NCI-H774 (cell line): ENCODE results near the gene GRK1.
A peak's percentile ranks its signal among the peaks of the same experiment; 100 is the strongest.

Source experiments
- DNase-seq: peaks from one replicate; lab custom pipeline; 2025; lab: John Stamatoyannopoulos, UW

GRK1 gene

GRCh38 chr13:113632706-113633484, 34.1 kb upstream of the GRK1 start:
- no peak for DNase-seq

DNA sequence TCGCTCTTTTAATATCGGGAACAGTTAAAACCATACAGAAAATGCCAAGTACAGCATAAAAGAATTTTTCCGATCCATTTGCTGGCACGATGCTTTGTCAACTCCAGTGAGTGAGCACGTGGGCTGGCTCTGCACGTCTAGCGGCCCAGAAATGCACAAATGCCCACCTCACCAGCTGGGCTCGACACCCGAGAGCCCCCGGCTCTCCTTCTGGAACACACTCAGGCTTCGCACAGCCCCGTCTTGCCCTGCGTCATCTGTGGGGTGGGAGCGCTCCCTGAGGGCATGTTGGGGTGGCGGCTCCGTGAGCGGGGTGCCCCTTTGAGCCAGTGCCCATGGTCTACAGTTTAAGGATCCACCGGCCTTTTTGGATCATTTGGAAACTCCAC, 33.5 kb upstream of the GRK1 start:
- DNase-seq, result no peak

GRCh38 chr13:113634279-113635047, 32.6 kb upstream of the GRK1 start:
- no peak for DNase-seq

GRCh38 chr13:113635048-113635420, 32.0 kb upstream of the GRK1 start:
- no peak for DNase-seq

DNA sequence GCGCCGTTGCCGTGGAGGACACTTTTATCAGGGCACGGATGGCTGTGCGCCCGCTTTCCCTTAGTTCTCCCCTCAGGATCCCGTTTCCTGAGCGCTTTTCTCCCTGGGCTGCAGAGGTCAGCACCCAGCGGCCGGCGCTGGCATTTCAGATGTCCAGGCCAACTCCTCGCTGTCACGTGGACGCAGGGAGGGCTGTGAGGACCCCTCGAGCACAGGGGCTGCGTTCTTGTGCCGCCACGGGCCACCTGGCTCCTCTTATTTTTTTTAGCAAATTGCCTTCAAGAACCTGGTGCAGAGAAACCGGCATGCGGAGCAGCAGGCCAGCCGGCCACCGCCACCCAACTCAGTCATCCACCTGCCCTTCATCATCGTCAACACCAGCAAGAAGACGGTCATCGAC, 31.3 kb upstream of the GRK1 start:
- no peak for DNase-seq

DNA sequence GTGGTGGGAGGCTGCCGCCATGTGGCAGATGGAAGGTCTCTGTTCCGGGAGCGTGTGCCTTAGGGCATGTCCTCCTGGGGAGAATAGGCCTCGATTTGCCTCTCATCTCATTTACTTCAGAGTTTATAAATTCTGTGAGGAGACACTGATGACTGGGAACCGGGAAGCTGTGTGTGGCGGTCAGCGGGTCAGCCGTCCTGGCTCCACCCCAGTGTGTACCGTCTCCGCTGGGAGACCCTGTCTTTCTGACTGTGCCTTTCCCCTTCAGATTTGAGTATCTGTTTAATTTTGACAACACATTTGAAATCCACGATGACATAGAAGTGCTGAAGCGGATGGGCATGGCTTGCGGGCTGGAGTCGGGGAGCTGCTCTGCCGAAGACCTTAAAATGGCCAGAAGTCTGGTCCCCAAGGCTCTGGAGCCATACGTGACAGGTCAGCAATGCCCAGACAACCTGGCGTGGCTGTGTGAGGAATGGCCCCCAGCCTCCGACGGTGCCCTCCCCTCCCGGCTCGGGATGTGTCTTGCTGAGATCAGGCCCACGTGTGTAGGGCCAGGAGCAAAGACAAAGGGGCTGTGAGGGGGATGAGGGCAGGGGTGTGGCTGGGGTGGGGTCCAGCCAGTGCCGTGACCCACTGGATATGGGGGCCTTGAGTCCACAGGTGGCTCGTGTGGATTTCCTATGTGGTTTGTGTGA, 30.6 kb upstream of the GRK1 start:
- DNase-seq, result no peak

DNA sequence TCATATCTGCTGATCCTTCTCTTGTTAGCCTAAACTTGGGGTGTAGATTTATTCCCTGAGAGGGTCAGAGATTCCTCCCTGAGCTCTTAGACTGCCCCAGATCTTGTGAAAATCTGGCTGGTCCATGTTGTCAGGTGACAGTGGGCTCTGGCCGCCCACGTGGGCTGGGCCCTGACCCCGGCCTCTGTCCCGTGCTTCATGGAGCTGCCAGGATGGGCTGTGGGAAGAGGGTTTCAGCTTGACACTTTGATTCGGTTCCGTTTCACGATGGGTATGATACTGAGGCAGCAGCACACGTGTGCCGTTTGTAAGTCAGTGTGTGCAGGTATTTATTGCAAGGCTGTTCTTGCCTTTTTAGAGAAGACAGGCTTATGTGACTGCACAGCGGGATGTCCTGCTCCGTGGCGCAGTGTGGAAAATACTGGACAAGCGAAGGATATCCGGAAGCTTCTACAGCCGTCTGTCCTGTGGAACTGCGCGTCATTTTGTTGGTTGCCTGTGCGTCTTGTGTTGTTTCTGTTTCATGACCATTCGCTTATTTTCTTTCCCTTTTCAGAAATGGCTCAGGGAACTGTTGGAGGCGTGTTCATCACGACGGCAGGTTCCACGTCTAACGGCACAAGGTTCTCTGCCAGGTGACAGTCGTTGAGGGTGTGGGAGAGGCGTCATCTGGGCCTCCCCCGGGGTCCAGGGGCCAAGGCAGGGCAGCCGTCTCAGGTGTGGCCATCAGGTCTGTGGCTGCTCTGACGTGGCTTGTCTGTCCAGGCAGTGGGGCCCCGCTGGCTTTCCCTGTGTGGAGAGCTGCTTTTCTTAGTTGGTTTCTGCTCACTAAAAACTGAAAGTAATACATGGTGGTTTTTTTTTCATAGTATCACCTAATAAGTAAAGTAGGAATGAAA, 29.5 kb upstream of the GRK1 start:
- no peak for DNase-seq

- no peak for DNase-seq
Measured at GRCh38 chr13:113638173-113638746, 28.8 kb upstream of the GRK1 start.

DNA sequence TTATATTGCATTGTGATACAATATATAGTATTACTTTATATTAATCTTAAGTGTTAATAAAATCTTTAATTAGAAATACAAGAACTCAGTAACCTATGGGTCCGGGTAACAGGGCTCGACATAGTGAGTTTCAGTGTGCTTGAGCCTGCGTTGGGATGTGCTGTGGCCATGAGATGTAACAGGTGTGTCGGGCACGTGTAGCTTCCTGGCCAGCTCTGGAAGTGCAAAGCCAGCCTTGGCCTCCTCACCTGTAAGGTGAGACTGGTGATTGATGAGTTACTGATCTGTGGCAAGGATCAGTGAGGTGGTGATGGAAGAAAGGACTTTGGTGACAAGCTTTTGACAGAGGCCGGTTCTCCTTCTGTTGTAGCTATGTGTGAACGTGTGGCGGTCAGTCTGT, 28.2 kb upstream of the GRK1 start:
- no peak for DNase-seq

DNA sequence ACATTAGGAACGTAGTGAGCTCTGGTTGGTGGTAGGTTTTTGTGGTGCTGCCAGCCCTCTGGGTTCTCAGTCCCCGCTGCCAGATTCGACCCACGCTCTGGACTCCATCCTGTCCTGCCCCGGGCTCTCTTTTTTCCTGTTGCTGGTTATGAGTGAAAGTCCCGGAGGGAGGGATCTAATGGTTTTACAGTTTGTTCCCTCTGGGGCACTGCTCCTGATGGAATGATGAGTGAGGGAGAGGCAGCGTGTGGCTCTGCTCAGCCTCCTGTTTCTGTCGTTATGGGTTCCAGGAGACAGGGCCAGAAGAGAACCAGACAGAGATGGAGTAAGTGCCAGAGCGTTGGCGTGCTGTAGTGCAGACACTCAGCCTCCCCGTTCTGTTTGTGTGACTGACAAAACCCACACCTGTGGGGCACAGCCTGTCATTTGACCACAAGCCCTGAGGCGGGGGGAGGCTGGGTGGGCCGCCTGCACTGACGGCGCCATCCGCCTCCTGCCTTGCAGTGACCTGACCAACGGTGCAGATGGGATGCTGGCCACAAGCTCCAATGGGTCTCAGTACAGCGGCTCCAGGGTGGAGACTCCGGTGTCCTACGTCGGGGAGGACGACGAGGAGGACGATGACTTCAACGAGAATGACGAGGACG, 27.3 kb upstream of the GRK1 start:
- no peak for DNase-seq

- DNase-seq, result no peak
Measured at GRCh38 chr13:113641426-113641825, 25.6 kb upstream of the GRK1 start.

- no peak for DNase-seq
Measured at GRCh38 chr13:113642563-113642962, 24.5 kb upstream of the GRK1 start.

GRCh38 chr13:113643593-113643992, 23.4 kb upstream of the GRK1 start:
- DNase-seq, result no peak

- DNase-seq, result no peak
Measured at GRCh38 chr13:113644800-113645199, 22.2 kb upstream of the GRK1 start.

- no peak for DNase-seq
Measured at GRCh38 chr13:113645329-113645728, 21.7 kb upstream of the GRK1 start.

DNA sequence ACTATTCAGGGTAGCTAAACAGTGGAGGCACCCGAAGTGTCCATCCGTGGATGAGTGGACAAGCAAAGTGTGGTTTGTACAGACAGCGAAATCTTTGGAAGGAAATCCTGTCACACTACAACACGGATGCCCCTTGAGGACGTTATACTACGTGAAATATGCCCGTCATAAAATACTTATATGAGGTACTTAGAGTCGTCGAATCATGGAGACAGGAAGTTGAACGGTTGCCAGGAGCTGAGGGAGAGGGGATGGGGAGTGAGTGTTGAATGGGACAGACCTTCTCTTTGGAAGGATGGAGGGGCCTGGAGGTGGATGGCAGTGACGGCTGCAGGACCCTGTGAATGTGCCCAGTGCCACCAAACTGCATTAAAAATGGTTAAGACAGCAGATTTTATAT, 20.6 kb upstream of the GRK1 start:
- DNase-seq, result no peak

- DNase-seq, result no peak
Measured at GRCh38 chr13:113646921-113647340, 20.1 kb upstream of the GRK1 start.

DNA sequence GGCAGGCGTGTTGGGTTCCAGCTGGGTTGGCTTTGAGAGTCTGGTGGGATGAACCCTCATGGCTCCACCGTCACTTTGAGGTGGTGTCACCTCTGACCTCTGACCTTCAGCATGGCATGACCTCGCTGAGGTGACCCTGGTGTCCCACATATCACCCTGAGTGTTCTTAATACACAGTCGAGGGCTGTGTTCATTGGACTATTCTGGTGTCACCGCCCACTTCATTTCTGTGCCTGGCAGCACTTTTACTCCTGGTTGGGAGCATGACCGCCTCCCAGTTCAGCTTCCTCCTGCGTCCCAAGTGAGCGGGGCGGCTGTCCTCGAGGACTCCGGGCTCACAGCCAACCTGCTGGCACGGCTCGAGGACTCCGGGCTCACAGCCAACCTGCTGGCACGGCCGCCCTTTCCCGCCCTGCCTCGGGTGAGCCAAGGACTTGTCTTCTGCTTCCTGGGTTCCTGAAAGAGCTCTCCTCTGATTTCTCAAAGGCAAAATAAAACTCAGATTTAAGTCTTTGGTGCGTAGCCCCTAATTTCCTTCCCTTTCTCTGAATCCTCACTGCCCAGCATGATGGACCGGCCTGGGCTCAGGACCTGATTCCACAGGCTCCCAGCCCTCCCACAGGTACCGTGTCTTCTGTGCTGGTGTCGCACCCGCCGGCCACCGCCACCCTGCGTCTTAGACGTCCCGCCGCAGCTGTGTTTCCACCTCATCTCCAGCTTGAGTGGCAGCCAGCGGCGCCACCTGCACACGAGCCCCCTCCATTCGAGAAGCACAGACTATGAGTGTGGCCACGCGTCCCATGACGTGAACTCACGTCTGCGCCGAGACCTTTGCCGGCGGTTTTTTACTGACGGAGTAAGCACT, 19.4 kb upstream of the GRK1 start:
- peak; percentile 99 for DNase-seq

DNA sequence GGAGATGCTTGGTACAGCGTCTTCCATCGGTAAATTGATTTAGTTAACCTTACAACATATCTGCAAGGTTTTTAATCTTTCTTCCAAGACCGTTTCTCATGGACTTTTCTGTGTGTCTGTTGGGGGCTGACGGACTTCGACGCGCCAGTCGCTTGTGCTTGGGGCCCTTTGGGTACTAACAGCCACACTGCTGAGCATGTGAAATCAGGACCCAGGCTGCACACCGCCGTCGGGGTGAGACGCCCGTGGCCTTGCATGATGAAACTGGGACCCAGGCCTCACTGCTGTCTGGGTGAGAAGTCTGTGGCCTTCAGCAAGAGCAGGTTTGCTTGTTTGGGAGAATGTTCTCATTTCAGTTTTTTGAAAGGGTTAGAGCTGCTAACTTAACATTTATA, 18.8 kb upstream of the GRK1 start:
- DNase-seq, result no peak

DNA sequence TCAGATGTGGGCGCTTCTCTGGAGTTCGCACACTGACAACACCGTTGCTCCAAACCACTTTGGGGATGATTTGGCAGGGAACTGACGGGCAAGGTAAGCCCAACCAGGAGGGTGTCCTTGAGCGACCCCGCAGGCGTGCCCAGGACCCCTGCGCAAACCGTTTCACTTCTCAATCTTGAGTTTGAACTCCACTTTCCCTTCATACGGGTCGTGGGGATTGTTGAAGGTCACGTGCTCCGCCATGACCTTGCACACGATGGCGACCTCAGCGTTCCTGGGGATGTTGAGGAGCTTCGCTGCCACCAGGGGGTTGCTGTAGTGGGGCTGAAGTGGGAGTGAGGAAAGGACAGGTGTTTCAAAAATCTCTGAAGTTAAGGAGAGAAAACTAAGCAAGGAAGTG, 17.8 kb upstream of the GRK1 start:
- DNase-seq, result no peak
